Vagina (tissue), 2 donors: ENCODE measurements around the gene NTN4.

Experiments
- CTCF ChIP-seq, 3 experiments: fragments of 450-650 bp in 2 of 3; fragments of 200-600 bp in 1 of 3; sonication (generic) in 1 of 3; IDR thresholded peaks; one replicate each; pipeline ENCODE4 v1.5.1; 2017 to 2019; ENCODE audit warnings: antibody characterized with exemption in 3 of 3, mild to moderate bottlenecking in 2 of 3, moderate library complexity in 2 of 3
- POLR2A ChIP-seq, 2 donors: fragments of 450-650 bp; IDR thresholded peaks; one replicate each; pipeline ENCODE4 v1.6.1; 2017; ENCODE audit warnings: antibody characterized with exemption in 2 of 2, mild to moderate bottlenecking in 2 of 2, moderate library complexity in 2 of 2

- TF ChIP-seq POLR2A (IDR thresholded peaks at IDR 0.05) (no peak), CTCF (IDR thresholded peaks at IDR 0.05) (no peak)
Observed at GRCh38 chr12:95608252-95609033, 182.1 kb downstream of the NTN4 start.
